ENCODE measurements around the gene DDOST. TPM values are rescaled to one million over a fixed set of nuclear protein-coding genes. Genes with fewer than 3 reads are reported as not detected.

Gene DDOST
- total RNA-seq, 2 donors from 2014 or later: 252 to 280 TPM

DNA sequence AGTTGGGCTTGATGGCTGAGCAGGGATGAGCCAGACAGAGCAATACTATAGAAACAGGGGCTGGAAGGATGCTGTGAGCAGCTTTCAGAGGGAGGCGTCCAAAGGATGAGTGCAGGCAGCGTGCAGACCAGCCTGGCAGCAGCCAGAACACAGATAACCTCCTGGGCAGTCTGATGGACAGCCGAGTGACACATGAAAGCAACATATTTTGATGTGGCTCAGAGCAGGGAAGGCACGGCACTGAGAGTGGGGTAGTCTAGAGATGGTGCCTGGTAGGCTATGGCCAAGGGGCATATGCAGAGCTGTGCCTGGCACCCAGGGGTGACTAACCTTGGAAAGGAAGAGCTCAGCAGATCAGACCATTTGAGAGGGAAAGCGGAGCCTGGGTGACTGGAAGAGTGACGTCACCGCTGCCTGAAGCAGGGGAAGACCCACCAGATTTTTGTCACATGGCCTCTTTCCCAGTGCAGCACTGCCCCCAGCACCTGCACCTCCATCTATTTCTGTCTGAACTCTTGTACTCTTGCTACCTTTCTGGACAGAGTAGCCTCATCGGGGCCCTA lies 24.3 kb downstream of the DDOST start:
- WGBS, 2 experiments (ENCODE audit: insufficient coverage in 1 of 2, insufficient read length in 1 of 2): 92 to 99% methylated on average over 8 of the region's 8 CpGs
- peak; percentile 28 for DNase-seq
- Mint-ChIP-seq H3K27me3 (ENCODE audit: insufficient read depth) (no peaks in the 10 kb centered on the region), H3K27ac (no peak overlapping the region), H3K36me3 (ENCODE audit: low read depth) (peaks cover 25% of the 10 kb centered on the region), H3K4me3 (no peak overlapping the region), H3K4me1 (peaks cover 4% of the 10 kb centered on the region), H3K9me3 (no peaks in the 10 kb centered on the region)
- no peak overlapping the region for H3K9ac ChIP-seq (ENCODE audit: extremely low read depth, low read length, poor library complexity, severe bottlenecking)
- no peak overlapping the region for H3K4me3 ChIP-seq (ENCODE audit: low read length)
- no peak overlapping the region for H3K27ac ChIP-seq (ENCODE audit: low read depth, low read length)
- no peaks in the 10 kb centered on the region for H3K27me3 ChIP-seq (ENCODE audit: control insufficient read depth, insufficient read depth, low read length, poor library complexity, severe bottlenecking)
- H3K9me3 ChIP-seq (ENCODE audit: control insufficient read depth, low read length): no peaks in the 10 kb centered on the region
- H3K4me1 ChIP-seq (ENCODE audit: control insufficient read depth, insufficient read depth, low read length): no peaks in the 10 kb centered on the region
- peaks cover 3% of the 10 kb centered on the region for H3K36me3 ChIP-seq (ENCODE audit: control insufficient read depth, insufficient read depth, low read length)
- TF ChIP-seq, protein P1, sequence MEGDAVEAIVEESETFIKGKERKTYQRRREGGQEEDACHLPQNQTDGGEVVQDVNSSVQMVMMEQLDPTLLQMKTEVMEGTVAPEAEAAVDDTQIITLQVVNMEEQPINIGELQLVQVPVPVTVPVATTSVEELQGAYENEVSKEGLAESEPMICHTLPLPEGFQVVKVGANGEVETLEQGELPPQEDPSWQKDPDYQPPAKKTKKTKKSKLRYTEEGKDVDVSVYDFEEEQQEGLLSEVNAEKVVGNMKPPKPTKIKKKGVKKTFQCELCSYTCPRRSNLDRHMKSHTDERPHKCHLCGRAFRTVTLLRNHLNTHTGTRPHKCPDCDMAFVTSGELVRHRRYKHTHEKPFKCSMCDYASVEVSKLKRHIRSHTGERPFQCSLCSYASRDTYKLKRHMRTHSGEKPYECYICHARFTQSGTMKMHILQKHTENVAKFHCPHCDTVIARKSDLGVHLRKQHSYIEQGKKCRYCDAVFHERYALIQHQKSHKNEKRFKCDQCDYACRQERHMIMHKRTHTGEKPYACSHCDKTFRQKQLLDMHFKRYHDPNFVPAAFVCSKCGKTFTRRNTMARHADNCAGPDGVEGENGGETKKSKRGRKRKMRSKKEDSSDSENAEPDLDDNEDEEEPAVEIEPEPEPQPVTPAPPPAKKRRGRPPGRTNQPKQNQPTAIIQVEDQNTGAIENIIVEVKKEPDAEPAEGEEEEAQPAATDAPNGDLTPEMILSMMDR (conservative IDR thresholded peaks at IDR 0.05): no peak

DNA sequence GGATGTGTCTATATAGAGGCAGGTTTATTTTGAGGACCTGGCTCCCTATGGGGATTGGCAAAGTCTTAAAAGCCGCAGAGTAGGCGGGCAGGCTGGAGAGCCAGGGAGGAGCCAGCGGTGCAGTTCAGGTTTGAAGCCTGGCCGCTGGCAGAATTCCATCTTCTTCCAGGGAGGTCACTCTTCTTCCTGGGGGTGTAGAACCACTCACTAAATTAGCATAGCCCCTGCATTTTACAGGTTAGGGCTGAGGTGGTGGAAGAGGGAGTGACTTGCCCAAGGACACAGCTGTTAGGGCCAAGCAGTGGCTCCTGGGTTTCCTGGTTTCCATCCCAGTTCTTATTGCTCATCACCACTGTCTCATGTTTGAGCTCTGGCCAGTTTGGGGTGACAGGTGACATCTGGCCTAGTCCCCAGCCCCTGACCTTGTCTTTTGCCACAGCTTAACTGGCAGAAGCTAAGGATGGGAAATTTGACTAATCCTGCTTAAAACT lies 26.5 kb downstream of the DDOST start:
- Mint-ChIP-seq H3K4me3 (peak overlapping the region; percentile 67), H3K36me3 (ENCODE audit: low read depth) (peaks cover 14% of the 10 kb centered on the region), H3K9me3 (peaks cover 7% of the 10 kb centered on the region), H3K27ac (peak overlapping the region; percentile 81), H3K27me3 (ENCODE audit: insufficient read depth) (no peaks in the 10 kb centered on the region), H3K4me1 (peaks cover 4% of the 10 kb centered on the region)
- WGBS, 2 experiments (ENCODE audit: insufficient coverage in 1 of 2, insufficient read length in 1 of 2): 10 to 20% methylated on average over 2 to 4 of the region's 4 CpGs
- H3K9me3 ChIP-seq (ENCODE audit: control insufficient read depth, low read length): no peaks in the 10 kb centered on the region
- H3K27ac ChIP-seq (ENCODE audit: low read depth, low read length): no peak overlapping the region
- peak; percentile 85 for DNase-seq
- TF ChIP-seq, protein P1 (conservative IDR thresholded peaks at IDR 0.05): no peak
- peak overlapping the region; percentile 88 for H3K4me3 ChIP-seq (ENCODE audit: low read length)
- H3K4me1 ChIP-seq (ENCODE audit: control insufficient read depth, insufficient read depth, low read length): no peaks in the 10 kb centered on the region
- H3K27me3 ChIP-seq (ENCODE audit: control insufficient read depth, insufficient read depth, low read length, poor library complexity, severe bottlenecking): no peaks in the 10 kb centered on the region
- H3K36me3 ChIP-seq (ENCODE audit: control insufficient read depth, insufficient read depth, low read length): no peaks in the 10 kb centered on the region
- no peak overlapping the region for H3K9ac ChIP-seq (ENCODE audit: extremely low read depth, low read length, poor library complexity, severe bottlenecking)

DNA sequence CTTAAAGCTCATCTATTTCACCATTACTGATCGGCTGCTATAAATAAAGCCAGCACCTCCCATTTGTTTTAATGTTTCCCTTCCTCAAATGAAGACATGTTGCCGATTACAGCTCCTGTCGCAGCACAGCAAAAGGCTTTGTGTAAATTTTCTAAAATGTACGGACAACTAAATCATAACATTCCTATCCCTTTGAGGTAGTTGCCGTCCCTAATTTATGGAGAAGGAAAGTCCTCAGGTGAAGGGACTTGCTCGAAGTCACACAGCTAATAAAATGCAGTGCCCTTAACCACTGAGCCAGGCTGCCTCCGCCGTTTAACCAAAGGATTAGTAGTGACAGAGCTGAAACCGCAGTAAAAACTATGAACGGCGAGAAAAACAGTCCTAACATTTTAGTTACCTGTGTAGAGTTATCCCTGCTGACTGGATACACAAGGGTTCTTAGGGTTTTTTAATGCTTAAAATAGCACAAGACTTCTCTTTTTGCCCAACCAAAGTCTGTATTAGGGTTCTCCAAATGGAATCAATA lies 27.0 kb downstream of the DDOST start:
- H3K4me1 ChIP-seq (ENCODE audit: control insufficient read depth, insufficient read depth, low read length): no peaks in the 10 kb centered on the region
- H3K9me3 Mint-ChIP-seq: peaks cover 11% of the 10 kb centered on the region
- peak overlapping the region; percentile 81 for H3K27ac Mint-ChIP-seq
- no peaks in the 10 kb centered on the region for H3K36me3 ChIP-seq (ENCODE audit: control insufficient read depth, insufficient read depth, low read length)
- H3K4me1 Mint-ChIP-seq: peaks cover 4% of the 10 kb centered on the region
- H3K9me3 ChIP-seq (ENCODE audit: control insufficient read depth, low read length): peaks cover 4% of the 10 kb centered on the region
- peak overlapping the region; percentile 67 for H3K4me3 Mint-ChIP-seq
- peak overlapping the region; percentile 88 for H3K4me3 ChIP-seq (ENCODE audit: low read length)
- TF ChIP-seq, protein P1 (conservative IDR thresholded peaks at IDR 0.05): no peak
- WGBS, 2 experiments (ENCODE audit: insufficient coverage in 1 of 2, insufficient read length in 1 of 2): 2 to 3% methylated on average over 8 to 11 of the region's 11 CpGs
- no peak for DNase-seq
- H3K27me3 ChIP-seq (ENCODE audit: control insufficient read depth, insufficient read depth, low read length, poor library complexity, severe bottlenecking): no peaks in the 10 kb centered on the region
- no peaks in the 10 kb centered on the region for H3K27me3 Mint-ChIP-seq (ENCODE audit: insufficient read depth)
- peaks cover 14% of the 10 kb centered on the region for H3K36me3 Mint-ChIP-seq (ENCODE audit: low read depth)
- H3K27ac ChIP-seq (ENCODE audit: low read depth, low read length): no peak overlapping the region
- H3K9ac ChIP-seq (ENCODE audit: extremely low read depth, low read length, poor library complexity, severe bottlenecking): peak overlapping the region; percentile 59

Data from endodermal cell (in vitro differentiated cells).